OCI-LY7 (cell line): ENCODE measurements around the gene PSMD2. TPM values are rescaled to one million over a fixed set of nuclear protein-coding genes. Genes with fewer than 3 reads are reported as not detected.
"Not testable (repeated sequence)": the region's sequence is repeated elsewhere in the genome, so short reads cannot be mapped to it uniquely, and the experiment has no call there.

Experiments
- BruUV-seq: library from RNA; stranded (reverse); fragments of 400-500 nt; replicated peaks from 2 replicates; lab custom pipeline; 2021; lab: Mats Ljungman, UMichigan
- CTCF ChIA-PET: fragments of 300-600 bp; sonication (Branson Sonifier 250); formaldehyde crosslinking; loops from one replicate; lab custom pipeline; 2022; ENCODE audit warnings: antibody characterized with exemption; ENCODE audit not compliant: unreplicated experiment; lab: Charles Lee
- POLR2A ChIA-PET: fragments of 300-600 bp; sonication (Branson Sonifier 250); formaldehyde crosslinking; loops from one replicate; lab custom pipeline; 2022; ENCODE audit warnings: antibody characterized with exemption; lab: Charles Lee
- DNase-seq: peaks from one replicate; pipeline ENCODE4 v3.0.0-alpha.2; 2015; ENCODE audit warnings: low spot score
- H2AFZ ChIP-seq: fragments of 200-600 bp; sonication (generic), shearing (Covaris generic); 2 replicates; pipeline ENCODE4 v1.6.1; 2014; ENCODE audit warnings: mild to moderate bottlenecking, antibody characterized with exemption, low read length, moderate library complexity
- H3K27ac ChIP-seq: fragments of 200-600 bp; sonication (generic); 2 replicates; pipeline ENCODE4 v1.5.1; 2014; ENCODE audit warnings: mixed run types, low read depth, mild to moderate bottlenecking, moderate library complexity, low read length, inconsistent platforms; ENCODE audit not compliant: poor library complexity, severe bottlenecking
- H3K36me3 ChIP-seq: fragments of 200-600 bp; sonication (generic); 2 replicates; pipeline ENCODE4 v1.6.1; 2014; ENCODE audit warnings: mild to moderate bottlenecking, antibody characterized with exemption, low read length, moderate library complexity, mixed read lengths; ENCODE audit not compliant: insufficient read depth
- H3K4me1 ChIP-seq: fragments of 200-600 bp; sonication (generic); 2 replicates; pipeline ENCODE4 v1.5.1; 2014; ENCODE audit warnings: mild to moderate bottlenecking, low read length; ENCODE audit not compliant: insufficient read depth, poor library complexity, severe bottlenecking
- H3K4me2 ChIP-seq: fragments of 200-600 bp; sonication (generic); 2 replicates; pipeline ENCODE4 v1.6.1; 2014; ENCODE audit warnings: mild to moderate bottlenecking, low read length
- H3K4me3 ChIP-seq: fragments of 200-600 bp; sonication (generic); 2 replicates; pipeline ENCODE4 v1.5.1; 2014; ENCODE audit warnings: mild to moderate bottlenecking, low read depth, low read length; ENCODE audit not compliant: poor library complexity, severe bottlenecking
- H3K79me2 ChIP-seq: fragments of 200-600 bp; sonication (generic); 2 replicates; pipeline ENCODE4 v1.6.1; 2016; ENCODE audit warnings: low read depth, mild to moderate bottlenecking, low read length, moderate library complexity, mixed read lengths; ENCODE audit not compliant: insufficient read depth
- H3K9me2 ChIP-seq: fragments of 200-600 bp; sonication (generic); 2 replicates; pipeline ENCODE4 v1.6.1; 2016; ENCODE audit warnings: mild to moderate bottlenecking, low read length, mixed read lengths; ENCODE audit not compliant: insufficient read depth
- H3K9me3 ChIP-seq: fragments of 200-600 bp; sonication (generic); 2 replicates; pipeline ENCODE4 v1.6.1; 2014; ENCODE audit warnings: mild to moderate bottlenecking, mixed run types, low read length, mixed read lengths
- H4K20me1 ChIP-seq: fragments of 200-600 bp; sonication (generic); 2 replicates; pipeline ENCODE4 v1.6.1; 2014; ENCODE audit warnings: mild to moderate bottlenecking, antibody characterized with exemption, low read length, moderate library complexity, mixed read lengths; ENCODE audit not compliant: insufficient read depth
- EZH2phosphoT487 ChIP-seq: fragments of 200-600 bp; sonication (generic); IDR thresholded peaks from 2 replicates; pipeline ENCODE4 v1.6.1; 2018; ENCODE audit warnings: low read depth, borderline replicate concordance, mild to moderate bottlenecking, mixed run types, antibody characterized with exemption, low read length, moderate library complexity, mixed read lengths
- intact Hi-C: fragments of 100-400 bp; cut with micrococcal nuclease; formaldehyde crosslinking; loops from one replicate; pipeline ENCODE4 v1.10.0; 2022; ENCODE audit not compliant: unreplicated experiment
- total RNA-seq, 2 experiments: library from RNA; depleted of rRNA in 1 of 2; stranded (reverse); fragments of >200 nt in 1 of 2; shearing (Covaris generic) in 1 of 2; gene quantifications; 2 replicates each; pipeline ENCODE4 v1.2.3, GENCODE V29; 2014 to 2022
- TF ChIP-seq, protein P1 (sequence below): fragments of 200-600 bp; sonication (generic); conservative IDR thresholded peaks from 2 replicates; pipeline ENCODE4 v1.5.1; 2014; ENCODE audit warnings: mild to moderate bottlenecking, antibody characterized with exemption, low read length, moderate library complexity, mixed read lengths

Gene PSMD2
- total RNA-seq, 2 experiments from 2014 or later, result 158 to 219 TPM

- no peaks in the 10 kb centered on the region for H3K36me3 ChIP-seq
- TF ChIP-seq, protein P1, sequence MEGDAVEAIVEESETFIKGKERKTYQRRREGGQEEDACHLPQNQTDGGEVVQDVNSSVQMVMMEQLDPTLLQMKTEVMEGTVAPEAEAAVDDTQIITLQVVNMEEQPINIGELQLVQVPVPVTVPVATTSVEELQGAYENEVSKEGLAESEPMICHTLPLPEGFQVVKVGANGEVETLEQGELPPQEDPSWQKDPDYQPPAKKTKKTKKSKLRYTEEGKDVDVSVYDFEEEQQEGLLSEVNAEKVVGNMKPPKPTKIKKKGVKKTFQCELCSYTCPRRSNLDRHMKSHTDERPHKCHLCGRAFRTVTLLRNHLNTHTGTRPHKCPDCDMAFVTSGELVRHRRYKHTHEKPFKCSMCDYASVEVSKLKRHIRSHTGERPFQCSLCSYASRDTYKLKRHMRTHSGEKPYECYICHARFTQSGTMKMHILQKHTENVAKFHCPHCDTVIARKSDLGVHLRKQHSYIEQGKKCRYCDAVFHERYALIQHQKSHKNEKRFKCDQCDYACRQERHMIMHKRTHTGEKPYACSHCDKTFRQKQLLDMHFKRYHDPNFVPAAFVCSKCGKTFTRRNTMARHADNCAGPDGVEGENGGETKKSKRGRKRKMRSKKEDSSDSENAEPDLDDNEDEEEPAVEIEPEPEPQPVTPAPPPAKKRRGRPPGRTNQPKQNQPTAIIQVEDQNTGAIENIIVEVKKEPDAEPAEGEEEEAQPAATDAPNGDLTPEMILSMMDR, result no peak
- no peak for TF ChIP-seq EZH2phosphoT487
- H3K9me3 ChIP-seq, result no peaks in the 10 kb centered on the region
- no peak overlapping the region for H3K4me3 ChIP-seq
- DNase-seq, result no peak
- POLR2A ChIA-PET, result no interaction called here
- no peak overlapping the region for H3K27ac ChIP-seq
- H3K4me1 ChIP-seq, result peaks cover 3% of the 10 kb centered on the region
- H3K9me2 ChIP-seq, result no peaks in the 10 kb centered on the region
- no peak overlapping the region for H3K4me2 ChIP-seq
- intact Hi-C loops, result no loop called here
- CTCF ChIA-PET, result no interaction called here
- BruUV-seq, result no TSS peak
- no peaks in the 10 kb centered on the region for H3K79me2 ChIP-seq
- H4K20me1 ChIP-seq, result no peaks in the 10 kb centered on the region
- H2AFZ ChIP-seq, result no peak overlapping the region
Observed at GRCh38 chr3:184262764-184263179, 36.3 kb upstream of the PSMD2 start.

GRCh38 chr3:184267249-184267648, 31.8 kb upstream of the PSMD2 start:
- H3K9me3 ChIP-seq, POLR2A ChIA-PET, H3K4me1 ChIP-seq, H3K27ac ChIP-seq, H3K4me3 ChIP-seq, H4K20me1 ChIP-seq, H3K79me2 ChIP-seq, DNase-seq, H3K36me3 ChIP-seq, intact Hi-C loops, H3K9me2 ChIP-seq, CTCF ChIA-PET, BruUV-seq, H3K4me2 ChIP-seq, H2AFZ ChIP-seq: not testable (repeated sequence)

GRCh38 chr3:184272269-184272668, 26.8 kb upstream of the PSMD2 start:
- Histone ChIP-seq H3K4me3 (no peak overlapping the region), H3K4me2 (no peak overlapping the region), H3K9me3 (no peaks in the 10 kb centered on the region), H3K36me3 (no peaks in the 10 kb centered on the region), H3K9me2 (no peaks in the 10 kb centered on the region), H3K27ac (no peak overlapping the region), H4K20me1 (no peaks in the 10 kb centered on the region), H3K4me1 (no peaks in the 10 kb centered on the region), H3K79me2 (no peaks in the 10 kb centered on the region), H2AFZ (no peak overlapping the region)
- BruUV-seq, result no TSS peak
- CTCF ChIA-PET, result no interaction called here
- no peak for TF ChIP-seq EZH2phosphoT487
- TF ChIP-seq, protein P1, result no peak
- POLR2A ChIA-PET, result interaction anchor here (0.6 to 0.7 kb wide), 2 partner anchors 86 to 312 kb away, joined by 4 read pairs; partner anchors contain the start of gene ABCF3
- intact Hi-C loops, result no loop called here
- DNase-seq, result no peak
